ENCODE results near the gene TRPM2.

Gene TRPM2

DNA sequence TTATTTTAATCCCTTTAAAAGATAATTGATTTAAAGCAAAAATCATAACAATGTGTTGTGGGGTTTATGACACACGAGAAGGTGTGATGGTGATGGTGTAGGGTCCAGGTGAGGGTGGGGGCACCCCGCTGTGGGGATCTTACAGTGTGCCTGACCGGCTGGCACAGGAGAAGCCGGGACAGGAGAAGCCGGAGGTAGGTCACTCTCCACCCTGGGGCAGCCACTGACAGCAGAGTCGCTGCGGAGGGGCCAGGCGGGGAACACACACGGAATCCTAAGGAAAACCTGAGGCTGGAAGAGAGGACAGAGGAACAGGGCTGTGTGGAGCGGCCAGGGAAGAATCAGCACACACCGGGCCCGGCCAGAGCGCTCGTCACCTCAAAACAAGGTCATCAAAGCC is 97.6 kb downstream of the TRPM2 start:
- no peak for DNase-seq

- DNase-seq: no peak
These were observed 99.7 kb downstream of the TRPM2 start for GRCh38 chr21:44453120-44453519.

DNA sequence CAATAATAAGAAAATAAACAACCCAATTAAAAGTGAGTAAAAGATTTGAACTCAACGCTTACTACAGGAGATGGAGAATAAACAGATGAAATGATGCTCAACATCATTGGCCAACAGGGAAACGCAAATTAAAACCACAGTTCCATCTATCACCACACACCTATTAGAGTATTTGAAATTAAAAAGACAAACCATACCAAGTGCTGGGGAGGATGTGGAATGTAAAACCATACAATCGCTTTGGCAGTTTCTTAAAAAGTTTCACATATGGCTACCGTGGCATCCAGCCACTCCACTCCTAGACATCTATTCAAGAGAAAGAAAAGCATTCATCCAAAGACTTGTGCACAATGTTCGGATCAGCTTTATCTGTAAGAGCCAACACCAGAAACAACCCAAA is 100.6 kb downstream of the TRPM2 start:
- no peak for DNase-seq

DNA sequence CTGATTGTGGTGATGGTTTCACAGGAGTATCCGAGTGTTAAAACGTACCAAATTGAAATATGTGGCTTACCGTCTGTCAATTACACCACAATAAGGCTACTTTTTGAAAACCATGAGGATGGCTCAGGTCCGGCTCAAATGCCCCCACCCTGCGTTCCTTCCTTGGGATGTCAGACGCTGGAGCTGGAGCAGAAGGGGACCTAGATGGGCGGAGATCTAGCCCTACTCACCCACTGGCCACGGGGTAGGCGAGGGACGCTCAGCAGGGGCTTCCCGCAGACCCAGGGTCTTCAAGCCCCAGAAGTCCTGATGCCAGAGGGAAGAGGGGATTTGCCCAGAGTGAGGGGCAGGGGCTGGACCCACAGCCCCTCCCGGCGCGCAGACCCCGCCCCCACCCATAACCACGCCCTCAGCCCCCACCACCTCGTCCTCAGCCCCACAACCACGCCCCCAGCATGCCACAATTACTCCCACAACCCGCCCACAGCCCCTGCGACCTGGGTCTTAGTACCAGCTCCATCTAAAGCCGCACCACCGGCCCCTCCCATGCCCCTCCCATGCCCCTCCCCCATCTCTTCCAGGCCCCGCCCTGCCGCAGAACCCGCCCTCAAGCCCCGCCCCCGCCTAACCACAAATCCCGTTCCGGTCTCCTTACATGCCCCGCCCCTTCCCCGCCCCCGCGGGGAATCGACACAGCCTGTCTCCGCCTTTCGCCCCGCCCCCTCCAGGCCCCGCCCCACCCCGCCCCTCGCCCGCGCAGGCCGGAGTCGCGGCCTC is 101.5 kb downstream of the TRPM2 start, which contains the start of gene LRRC3:
LRRC3 (plus strand) TSS at position 764 of the 777 bp plus-strand sequence. CDS start 1,135 bp downstream, outside the sequence.
- DNase-seq: peak; percentile 86

DNA sequence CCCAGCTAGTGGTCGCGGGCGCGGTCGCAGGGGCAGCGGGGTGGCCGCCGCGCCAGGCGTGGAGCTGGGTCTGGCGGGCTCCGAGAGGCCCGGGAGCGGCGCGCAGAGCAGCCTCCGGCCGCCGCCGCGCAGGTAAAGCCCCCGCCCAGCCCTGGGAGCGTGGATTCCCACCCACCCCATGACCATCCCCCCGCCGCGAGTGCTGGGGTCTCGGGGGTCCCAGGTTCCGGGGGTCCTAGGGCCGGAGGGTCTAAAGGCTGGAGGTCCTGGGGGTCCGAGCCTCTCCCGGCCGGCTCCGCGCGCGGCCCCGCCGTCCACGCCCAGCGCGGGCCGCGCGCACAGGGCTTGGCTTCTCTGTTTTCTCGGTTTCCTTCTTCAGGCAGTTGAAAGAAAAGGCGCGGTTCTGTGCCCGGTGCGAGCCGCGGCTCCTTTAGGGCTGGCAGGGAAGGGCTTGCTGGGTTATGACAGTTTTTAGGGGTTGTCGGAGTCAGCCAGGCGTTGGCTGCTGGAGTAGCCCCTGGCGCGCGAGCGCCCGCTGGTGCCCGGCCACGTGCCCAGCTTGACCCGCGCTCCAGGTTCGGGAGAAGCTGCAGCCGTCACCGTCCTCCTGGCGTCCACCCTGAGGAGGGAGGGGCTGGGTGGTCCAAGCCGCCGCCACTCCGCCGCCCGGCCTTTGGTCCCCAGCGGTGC is 102.2 kb downstream of the TRPM2 start:
- DNase-seq: peak; percentile 52

DNA sequence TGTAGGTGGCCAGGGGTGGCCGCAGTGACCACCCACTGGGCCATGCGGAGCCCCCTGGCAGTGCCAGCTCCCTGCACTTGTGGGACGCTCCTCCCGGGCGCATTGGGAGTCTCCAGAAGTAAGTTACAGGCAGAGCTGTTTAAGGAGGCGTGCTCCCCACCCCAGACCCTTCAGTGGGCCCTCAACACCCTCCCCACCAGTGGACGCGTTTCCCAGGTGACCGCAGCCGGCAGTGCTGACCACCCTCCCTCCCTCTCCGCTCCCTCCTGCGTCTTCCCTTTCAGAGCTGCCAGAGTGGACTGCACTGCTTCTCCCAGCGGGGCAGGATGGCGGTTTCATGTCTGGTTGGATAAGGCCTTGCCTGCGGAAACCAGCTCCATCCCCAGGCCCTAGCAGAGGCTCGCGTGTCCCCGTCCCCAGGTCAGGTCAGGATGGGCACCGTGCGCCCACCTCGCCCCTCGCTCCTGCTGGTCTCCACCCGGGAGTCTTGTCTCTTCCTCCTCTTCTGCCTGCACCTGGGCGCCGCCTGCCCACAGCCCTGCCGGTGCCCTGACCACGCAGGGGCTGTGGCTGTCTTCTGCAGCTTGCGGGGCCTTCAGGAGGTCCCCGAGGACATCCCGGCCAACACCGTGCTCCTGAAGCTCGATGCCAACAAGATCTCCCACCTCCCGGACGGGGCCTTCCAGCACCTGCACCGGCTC is 102.9 kb downstream of the TRPM2 start:
- DNase-seq: no peak

DNA sequence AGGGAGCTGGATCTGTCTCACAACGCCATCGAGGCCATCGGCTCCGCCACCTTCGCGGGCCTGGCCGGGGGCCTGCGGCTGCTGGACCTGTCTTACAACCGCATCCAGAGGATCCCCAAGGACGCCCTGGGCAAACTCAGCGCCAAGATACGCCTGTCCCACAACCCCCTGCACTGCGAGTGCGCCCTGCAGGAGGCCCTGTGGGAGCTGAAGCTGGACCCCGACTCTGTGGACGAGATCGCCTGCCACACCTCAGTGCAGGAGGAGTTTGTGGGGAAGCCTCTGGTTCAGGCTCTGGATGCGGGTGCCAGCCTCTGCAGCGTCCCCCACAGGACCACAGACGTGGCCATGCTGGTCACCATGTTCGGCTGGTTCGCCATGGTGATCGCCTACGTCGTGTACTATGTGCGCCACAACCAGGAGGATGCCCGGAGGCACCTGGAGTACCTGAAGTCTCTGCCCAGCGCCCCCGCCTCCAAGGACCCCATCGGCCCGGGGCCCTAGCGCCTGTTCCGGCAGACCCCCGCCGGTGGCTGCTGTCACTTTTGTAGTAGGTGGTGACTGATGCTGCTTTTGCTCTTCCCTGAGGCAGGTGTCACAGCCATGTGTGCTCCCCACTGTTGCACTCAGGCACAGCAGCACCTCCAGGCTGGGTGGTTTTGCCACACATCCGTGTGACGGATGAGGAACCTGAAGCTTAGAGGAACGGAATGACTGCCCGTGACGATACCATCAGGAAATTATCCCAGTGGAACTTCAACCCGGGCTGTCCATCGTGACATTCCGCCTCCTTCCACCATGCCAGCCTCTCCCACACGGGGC is 103.7 kb downstream of the TRPM2 start:
- DNase-seq: no peak

GRCh38 chr21:44458971-44459711 is 105.7 kb downstream of the TRPM2 start:
- no peak for DNase-seq

DNA sequence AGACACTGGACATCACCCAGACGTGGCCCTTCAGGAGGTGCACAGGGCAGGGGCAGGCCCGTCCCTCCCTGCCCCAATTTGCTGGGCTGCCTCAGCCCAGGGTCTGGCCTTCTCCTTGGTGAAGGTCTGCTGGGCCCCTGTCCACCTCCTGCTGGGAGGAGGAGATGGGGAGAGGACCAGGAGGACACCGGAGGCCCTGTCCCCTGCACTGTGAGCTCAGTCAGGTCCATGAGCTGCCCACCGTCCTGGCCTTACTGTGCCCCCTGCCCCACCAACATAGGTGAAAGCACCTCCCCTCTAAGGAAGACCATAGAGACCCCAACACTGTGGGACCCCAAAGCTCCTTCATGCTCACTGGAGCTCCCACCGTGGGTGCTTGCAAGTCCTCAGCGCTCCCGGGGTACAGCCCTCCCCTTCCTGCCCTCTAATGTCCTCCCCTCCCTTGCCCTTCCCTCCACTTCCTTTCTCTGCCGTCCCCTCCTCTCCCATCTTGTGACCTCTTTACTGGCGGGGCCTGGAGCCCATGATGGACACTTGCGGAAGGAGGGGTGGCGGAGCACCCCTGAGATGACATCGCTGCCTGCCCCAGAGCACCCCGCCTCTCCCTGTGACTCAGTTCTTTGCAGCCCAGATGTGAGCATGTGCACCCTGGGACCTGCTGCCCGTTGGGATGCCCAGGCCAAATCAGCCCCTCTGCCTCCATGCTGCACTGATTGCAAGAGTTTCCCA is 106.5 kb downstream of the TRPM2 start:
- no peak for DNase-seq

- DNase-seq: no peak
These were observed 107.0 kb downstream of the TRPM2 start for GRCh38 chr21:44460441-44460755.

- no peak for DNase-seq
These were observed 107.6 kb downstream of the TRPM2 start for GRCh38 chr21:44461005-44461404.

- no peak for DNase-seq
These were observed 108.1 kb downstream of the TRPM2 start for GRCh38 chr21:44461464-44462001.

DNA sequence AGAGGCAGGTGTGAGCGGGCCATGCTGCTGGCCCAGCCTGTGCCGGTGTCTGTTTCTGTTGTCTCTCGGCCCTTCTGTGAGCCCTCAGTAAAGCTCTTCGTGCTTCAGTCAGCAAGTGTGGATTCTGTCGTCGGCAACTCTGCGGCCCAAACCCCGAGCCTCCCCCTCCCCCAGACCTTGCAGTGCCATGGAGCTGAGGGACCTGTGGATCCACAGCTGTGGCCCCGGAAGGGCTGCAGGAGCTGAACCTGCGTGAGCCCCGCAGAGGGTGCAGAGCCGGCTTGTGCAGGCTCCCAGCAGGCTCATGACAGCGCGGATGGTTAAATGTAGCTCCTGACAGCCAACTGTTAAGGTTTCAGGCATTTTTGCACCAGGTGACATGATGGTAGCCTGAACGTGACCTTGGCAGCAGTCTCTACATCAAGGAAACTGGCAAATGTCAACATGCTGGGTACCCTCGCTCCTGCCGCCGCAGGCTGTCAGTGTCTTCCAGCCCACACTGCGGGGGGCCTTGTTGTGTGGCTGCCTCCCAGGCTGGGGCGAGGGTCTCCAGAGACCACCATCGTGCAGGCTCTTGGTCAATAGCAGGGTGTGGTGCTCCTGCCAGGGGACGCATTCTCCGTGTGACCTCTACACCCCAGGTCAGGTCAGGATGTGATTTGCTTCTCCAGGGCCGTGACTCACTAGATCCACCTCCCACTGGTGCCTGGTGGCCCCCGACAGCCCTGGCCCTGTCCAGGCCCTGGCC is 108.8 kb downstream of the TRPM2 start:
- DNase-seq: no peak

- DNase-seq: no peak
These were observed 109.4 kb downstream of the TRPM2 start for GRCh38 chr21:44462834-44463200.

DNA sequence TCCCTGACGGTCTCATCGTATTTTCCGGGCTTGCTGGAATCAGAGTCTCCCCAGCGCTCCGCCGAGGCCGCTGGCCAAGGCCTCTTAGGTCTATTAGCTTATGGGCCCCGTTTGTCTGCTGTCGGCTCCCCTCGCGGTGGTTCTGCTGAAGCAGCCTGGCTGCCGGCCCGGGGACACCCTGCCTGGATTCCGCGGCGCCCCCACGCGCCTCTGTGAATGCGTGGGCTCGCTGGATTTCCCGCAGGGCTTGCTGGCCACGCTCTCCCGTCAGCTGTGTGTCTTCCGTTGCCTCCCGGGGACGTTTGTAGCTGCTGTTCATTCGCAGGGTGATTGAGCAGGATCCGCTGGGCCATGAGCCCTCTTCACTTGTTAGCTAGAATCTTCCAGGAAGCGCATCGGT is 110.3 kb downstream of the TRPM2 start:
- no peak for DNase-seq

DNA sequence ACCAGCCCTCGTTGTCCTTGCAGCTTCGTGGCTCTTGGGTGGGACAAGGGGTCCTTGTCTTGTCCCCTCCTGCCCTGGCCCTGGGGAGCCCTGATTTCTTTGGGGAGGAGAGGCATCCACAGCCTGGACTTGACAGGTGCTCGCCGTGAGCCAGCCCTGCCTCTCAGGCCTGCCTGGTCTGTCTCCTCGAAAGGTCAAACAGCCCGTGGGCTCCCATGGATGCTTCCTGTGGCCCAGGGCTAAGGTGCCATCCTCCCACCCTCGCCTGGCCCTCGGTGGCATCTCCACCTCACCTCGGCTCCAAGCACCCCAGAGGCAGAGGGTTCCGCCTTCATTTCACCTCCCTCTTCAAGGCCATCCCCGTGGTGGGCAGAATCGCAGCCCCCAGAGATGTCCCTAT is 110.9 kb downstream of the TRPM2 start:
- DNase-seq: no peak

- DNase-seq: no peak
These were observed 113.0 kb downstream of the TRPM2 start for GRCh38 chr21:44466351-44466954.

- DNase-seq: no peak
These were observed 113.8 kb downstream of the TRPM2 start for GRCh38 chr21:44466996-44467858.

GRCh38 chr21:44467859-44468195 is 114.4 kb downstream of the TRPM2 start:
- no peak for DNase-seq
